SK-N-SH treated with all-trans-retinoic acid at 6 μM for 48 hours (cell line): Measurements from ENCODE around the gene DHRS13.

Experiments used
- ARNTL ChIP-seq: fragments of 450-650 bp; formaldehyde crosslinking; IDR thresholded peaks from 2 replicates; pipeline ENCODE4 v1.5.0; 2020; ENCODE audit warnings: low read depth, mild to moderate bottlenecking, moderate library complexity, borderline replicate concordance
- GLIS3 ChIP-seq: fragments of 250-450 bp; sonication (Bioruptor Pico); IDR thresholded peaks from 2 replicates; pipeline ENCODE4 v1.5.0; 2020; ENCODE audit warnings: mild to moderate bottlenecking, moderate library complexity
- ISL1 ChIP-seq: fragments of 250-450 bp; sonication (Bioruptor Pico); IDR thresholded peaks from 2 replicates; pipeline ENCODE4 v2.1.2; 2022; ENCODE audit warnings: mild to moderate bottlenecking, moderate library complexity
- PPARA ChIP-seq: fragments of 250-450 bp; sonication (Bioruptor Pico); IDR thresholded peaks from 2 replicates; pipeline ENCODE4 v1.5.0; 2020; ENCODE audit warnings: mild to moderate bottlenecking, borderline replicate concordance
- RARB ChIP-seq: fragments of 250-450 bp; sonication (Bioruptor Pico); IDR thresholded peaks from 2 replicates; pipeline ENCODE4 v1.8.0; 2021; ENCODE audit warnings: mild to moderate bottlenecking, moderate library complexity
- SNAI2 ChIP-seq: fragments of 250-450 bp; sonication (Bioruptor Pico); IDR thresholded peaks from 2 replicates; pipeline ENCODE4 v1.5.0; 2020; ENCODE audit warnings: mild to moderate bottlenecking, moderate library complexity
- ZC3H10 ChIP-seq: fragments of 250-450 bp; sonication (Bioruptor Pico); IDR thresholded peaks from 2 replicates; pipeline ENCODE4 v1.5.1; 2021; ENCODE audit warnings: mild to moderate bottlenecking, moderate library complexity
- ZFP3 ChIP-seq: fragments of 250-450 bp; sonication (Bioruptor Pico); IDR thresholded peaks from 2 replicates; pipeline ENCODE4 v1.5.0; 2020; ENCODE audit warnings: mild to moderate bottlenecking, moderate library complexity
- ZFP30 ChIP-seq: fragments of 450-650 bp; formaldehyde crosslinking; IDR thresholded peaks from 2 replicates; pipeline ENCODE4 v1.5.0; 2022; ENCODE audit warnings: mild to moderate bottlenecking, moderate library complexity
- ZNF70 ChIP-seq: fragments of 450-650 bp; formaldehyde crosslinking; IDR thresholded peaks from 2 replicates; pipeline ENCODE4 v1.5.0; 2020; ENCODE audit warnings: mild to moderate bottlenecking, moderate library complexity
- TF ChIP-seq, protein P1 (sequence below): fragments of 250-450 bp; sonication (Bioruptor Pico); IDR thresholded peaks from 2 replicates; pipeline ENCODE4 v1.5.0; 2020; ENCODE audit warnings: mild to moderate bottlenecking, moderate library complexity
- TF ChIP-seq, protein P2 (sequence below): fragments of 250-450 bp; sonication (Bioruptor Pico); IDR thresholded peaks from 2 replicates; pipeline ENCODE4 v1.8.0; 2021; ENCODE audit warnings: low read depth, mild to moderate bottlenecking, moderate library complexity, borderline replicate concordance
- TF ChIP-seq, protein P3 (sequence below): fragments of 250-450 bp; sonication (Bioruptor Pico); IDR thresholded peaks from 2 replicates; pipeline ENCODE4 v1.8.0; 2020; ENCODE audit warnings: mild to moderate bottlenecking, moderate library complexity, borderline replicate concordance

DNA sequence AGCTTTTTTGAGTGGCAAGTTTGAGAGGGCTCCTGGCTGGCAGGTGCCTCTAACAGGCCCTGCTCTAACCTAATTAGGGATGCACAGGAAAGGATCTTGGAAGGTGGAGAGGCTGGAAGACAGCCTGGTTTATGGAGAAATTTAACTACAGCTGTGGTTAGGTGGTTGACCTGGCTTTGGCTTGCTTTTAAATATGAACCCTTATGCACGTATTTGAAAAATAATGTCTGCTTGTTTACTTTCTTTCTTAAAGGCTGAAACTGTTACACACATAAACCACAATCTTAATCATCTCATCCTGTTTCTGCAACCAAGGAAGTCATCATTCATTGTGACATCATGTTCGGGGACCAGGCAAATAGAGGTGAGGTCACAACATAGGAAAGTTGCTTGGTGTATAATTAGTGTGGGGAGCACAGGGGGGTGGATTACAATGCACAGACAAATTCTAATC is 23.1 kb upstream of the DHRS13 start:
- TF ChIP-seq ZFP3 (CRISPR knock-in tag) (no peak), ZC3H10 (CRISPR knock-in tag) (no peak), ZNF70 (CRISPR knock-in tag) (no peak), ARNTL (CRISPR knock-in tag) (no peak), PPARA (no peak), ZFP30 (no peak), GLIS3 (CRISPR knock-in tag) (no peak), ISL1 (CRISPR knock-in tag) (no peak), RARB (CRISPR knock-in tag) (no peak), SNAI2 (CRISPR knock-in tag) (no peak)
- TF ChIP-seq, protein P1, sequence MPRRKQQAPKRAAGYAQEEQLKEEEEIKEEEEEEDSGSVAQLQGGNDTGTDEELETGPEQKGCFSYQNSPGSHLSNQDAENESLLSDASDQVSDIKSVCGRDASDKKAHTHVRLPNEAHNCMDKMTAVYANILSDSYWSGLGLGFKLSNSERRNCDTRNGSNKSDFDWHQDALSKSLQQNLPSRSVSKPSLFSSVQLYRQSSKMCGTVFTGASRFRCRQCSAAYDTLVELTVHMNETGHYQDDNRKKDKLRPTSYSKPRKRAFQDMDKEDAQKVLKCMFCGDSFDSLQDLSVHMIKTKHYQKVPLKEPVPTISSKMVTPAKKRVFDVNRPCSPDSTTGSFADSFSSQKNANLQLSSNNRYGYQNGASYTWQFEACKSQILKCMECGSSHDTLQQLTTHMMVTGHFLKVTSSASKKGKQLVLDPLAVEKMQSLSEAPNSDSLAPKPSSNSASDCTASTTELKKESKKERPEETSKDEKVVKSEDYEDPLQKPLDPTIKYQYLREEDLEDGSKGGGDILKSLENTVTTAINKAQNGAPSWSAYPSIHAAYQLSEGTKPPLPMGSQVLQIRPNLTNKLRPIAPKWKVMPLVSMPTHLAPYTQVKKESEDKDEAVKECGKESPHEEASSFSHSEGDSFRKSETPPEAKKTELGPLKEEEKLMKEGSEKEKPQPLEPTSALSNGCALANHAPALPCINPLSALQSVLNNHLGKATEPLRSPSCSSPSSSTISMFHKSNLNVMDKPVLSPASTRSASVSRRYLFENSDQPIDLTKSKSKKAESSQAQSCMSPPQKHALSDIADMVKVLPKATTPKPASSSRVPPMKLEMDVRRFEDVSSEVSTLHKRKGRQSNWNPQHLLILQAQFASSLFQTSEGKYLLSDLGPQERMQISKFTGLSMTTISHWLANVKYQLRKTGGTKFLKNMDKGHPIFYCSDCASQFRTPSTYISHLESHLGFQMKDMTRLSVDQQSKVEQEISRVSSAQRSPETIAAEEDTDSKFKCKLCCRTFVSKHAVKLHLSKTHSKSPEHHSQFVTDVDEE (CRISPR knock-in tag): no peak
- TF ChIP-seq, protein P2, sequence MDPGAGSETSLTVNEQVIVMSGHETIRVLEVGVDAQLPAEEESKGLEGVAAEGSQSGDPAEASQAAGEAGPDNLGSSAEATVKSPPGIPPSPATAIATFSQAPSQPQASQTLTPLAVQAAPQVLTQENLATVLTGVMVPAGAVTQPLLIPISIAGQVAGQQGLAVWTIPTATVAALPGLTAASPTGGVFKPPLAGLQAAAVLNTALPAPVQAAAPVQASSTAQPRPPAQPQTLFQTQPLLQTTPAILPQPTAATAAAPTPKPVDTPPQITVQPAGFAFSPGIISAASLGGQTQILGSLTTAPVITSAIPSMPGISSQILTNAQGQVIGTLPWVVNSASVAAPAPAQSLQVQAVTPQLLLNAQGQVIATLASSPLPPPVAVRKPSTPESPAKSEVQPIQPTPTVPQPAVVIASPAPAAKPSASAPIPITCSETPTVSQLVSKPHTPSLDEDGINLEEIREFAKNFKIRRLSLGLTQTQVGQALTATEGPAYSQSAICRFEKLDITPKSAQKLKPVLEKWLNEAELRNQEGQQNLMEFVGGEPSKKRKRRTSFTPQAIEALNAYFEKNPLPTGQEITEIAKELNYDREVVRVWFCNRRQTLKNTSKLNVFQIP (CRISPR knock-in tag): no peak
- TF ChIP-seq, protein P3, sequence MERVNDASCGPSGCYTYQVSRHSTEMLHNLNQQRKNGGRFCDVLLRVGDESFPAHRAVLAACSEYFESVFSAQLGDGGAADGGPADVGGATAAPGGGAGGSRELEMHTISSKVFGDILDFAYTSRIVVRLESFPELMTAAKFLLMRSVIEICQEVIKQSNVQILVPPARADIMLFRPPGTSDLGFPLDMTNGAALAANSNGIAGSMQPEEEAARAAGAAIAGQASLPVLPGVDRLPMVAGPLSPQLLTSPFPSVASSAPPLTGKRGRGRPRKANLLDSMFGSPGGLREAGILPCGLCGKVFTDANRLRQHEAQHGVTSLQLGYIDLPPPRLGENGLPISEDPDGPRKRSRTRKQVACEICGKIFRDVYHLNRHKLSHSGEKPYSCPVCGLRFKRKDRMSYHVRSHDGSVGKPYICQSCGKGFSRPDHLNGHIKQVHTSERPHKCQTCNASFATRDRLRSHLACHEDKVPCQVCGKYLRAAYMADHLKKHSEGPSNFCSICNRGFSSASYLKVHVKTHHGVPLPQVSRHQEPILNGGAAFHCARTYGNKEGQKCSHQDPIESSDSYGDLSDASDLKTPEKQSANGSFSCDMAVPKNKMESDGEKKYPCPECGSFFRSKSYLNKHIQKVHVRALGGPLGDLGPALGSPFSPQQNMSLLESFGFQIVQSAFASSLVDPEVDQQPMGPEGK (CRISPR knock-in tag): no peak; the same call in 1 of the 2 replicates
